Astrocyte of the hippocampus (primary cell): ENCODE measurements around the gene CACNA2D3.
A peak's percentile ranks its signal among the peaks of the same experiment; 100 is the strongest.

Source experiments
- DNase-seq: peaks from one replicate; pipeline ENCODE4 v3.0.0; 2011; ENCODE audit warnings: low read depth, low spot score

Gene CACNA2D3

GRCh38 chr3:54736459-54736858 is 614.1 kb downstream of the CACNA2D3 start:
- DNase-seq = no peak

GRCh38 chr3:54743755-54744154 is 621.4 kb downstream of the CACNA2D3 start:
- no peak for DNase-seq

GRCh38 chr3:54744291-54744690 is 621.9 kb downstream of the CACNA2D3 start:
- DNase-seq = no peak

- DNase-seq = no peak
Observed at GRCh38 chr3:54745843-54746242, 623.5 kb downstream of the CACNA2D3 start.

GRCh38 chr3:54746722-54747121 is 624.4 kb downstream of the CACNA2D3 start:
- DNase-seq = peak; percentile 24

DNA sequence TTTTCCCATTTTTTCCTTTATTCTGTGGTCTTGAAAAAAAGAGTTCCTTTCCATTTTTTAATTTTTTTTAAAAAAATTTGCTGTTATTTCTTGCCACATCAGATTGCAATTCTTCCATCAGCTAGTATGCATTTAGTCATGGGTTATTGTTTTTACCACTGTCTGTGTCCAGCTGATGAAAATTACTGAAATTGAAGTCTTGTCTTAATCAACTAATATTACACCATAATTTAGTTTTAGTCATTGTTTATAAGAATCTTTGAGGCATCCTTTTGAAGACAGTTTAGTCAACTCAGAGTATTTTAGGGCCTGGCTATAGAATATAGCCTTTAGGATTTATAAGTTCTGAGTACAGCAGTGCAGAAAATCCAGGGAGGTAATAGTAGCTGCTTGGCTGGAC is 633.4 kb downstream of the CACNA2D3 start:
- no peak for DNase-seq

DNA sequence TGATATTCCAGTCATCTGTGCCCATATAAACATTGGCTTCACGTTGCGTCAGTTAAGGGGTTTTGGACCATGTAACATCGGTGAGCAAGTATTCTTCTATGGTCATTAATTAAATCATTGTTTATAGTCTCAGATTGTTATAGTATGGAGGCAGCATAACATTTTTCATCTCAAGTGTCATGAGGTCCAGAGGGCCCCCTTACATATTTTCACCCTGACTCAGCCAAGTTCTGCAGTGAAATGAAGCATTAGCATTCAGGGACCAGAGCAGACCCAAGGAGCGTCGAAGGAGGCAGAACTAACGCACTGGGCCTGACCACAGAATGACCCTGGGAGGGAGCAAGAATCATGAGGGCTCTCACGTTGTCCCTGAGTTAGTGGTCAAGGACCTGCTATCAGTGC is 634.0 kb downstream of the CACNA2D3 start:
- peak; percentile 89 for DNase-seq

GRCh38 chr3:54758461-54758860 is 636.1 kb downstream of the CACNA2D3 start:
- no peak for DNase-seq

GRCh38 chr3:54759166-54759565 is 636.8 kb downstream of the CACNA2D3 start:
- DNase-seq = no peak

GRCh38 chr3:54760201-54760600 is 637.8 kb downstream of the CACNA2D3 start:
- no peak for DNase-seq

- DNase-seq = no peak
Observed at GRCh38 chr3:54761637-54762036, 639.3 kb downstream of the CACNA2D3 start.

DNA sequence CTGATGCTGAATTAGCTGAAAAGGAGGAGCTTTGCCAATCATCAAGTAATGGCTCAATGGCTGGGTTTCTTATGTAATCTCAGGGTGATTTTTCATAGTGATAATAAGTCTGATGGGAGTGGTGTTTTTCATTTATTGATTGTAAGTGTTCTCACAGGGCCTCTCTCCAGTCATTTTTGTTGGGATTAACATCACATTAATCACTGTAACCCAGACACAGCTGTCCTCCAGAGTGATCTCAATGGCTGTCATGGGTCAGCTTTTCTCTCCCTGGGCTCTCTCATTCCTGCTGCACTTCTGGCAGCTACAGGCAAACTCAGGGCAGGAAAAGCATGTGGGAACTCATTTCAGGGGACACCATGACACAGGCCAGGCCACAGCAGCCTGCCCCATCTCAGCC is 642.6 kb downstream of the CACNA2D3 start:
- DNase-seq = no peak

DNA sequence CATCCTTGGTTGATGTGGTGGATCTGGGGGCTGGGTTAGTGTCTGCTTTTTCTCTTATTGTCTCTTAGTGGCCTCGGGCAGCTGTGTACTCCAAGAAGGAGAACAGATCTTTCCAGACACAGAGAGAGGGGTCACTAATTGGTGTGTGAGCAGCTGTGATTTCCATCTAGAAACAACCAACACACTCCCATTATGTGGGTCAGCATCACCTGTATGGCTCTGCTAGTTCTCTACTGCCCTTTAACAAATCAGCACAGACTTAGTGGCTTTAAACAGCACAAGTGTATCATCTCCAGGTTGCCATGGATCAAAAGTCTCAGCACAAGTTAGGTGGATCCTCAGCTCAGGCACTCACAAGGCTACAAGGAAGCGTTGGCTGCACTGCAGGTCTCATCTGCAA is 648.7 kb downstream of the CACNA2D3 start:
- no peak for DNase-seq

GRCh38 chr3:54772051-54772450 is 649.7 kb downstream of the CACNA2D3 start:
- DNase-seq = peak; percentile 35

GRCh38 chr3:54772746-54773145 is 650.4 kb downstream of the CACNA2D3 start:
- DNase-seq = peak; percentile 78

- no peak for DNase-seq
Observed at GRCh38 chr3:54773271-54773670, 650.9 kb downstream of the CACNA2D3 start.

GRCh38 chr3:54776601-54777000 is 654.2 kb downstream of the CACNA2D3 start:
- DNase-seq = no peak

DNA sequence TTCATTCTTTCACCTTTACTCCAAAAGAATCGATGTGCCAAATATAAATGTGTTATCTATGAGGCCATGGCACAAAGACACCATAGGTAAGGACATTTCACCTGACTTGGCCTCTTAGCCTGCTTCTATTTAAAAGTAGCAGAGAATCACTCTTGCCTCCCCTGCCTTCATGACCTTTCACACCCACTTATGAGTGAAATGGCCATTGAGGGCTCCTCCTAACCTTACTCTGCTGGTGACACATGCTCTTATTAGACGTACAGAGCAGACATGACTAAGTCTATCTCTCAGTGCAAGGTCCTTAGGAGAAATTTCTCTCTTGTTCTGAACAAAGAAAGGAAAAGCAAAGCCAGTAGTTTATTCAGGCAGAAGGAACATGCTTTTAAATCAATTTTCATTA is 654.8 kb downstream of the CACNA2D3 start:
- no peak for DNase-seq

GRCh38 chr3:54780336-54780735 is 658.0 kb downstream of the CACNA2D3 start:
- DNase-seq = no peak

DNA sequence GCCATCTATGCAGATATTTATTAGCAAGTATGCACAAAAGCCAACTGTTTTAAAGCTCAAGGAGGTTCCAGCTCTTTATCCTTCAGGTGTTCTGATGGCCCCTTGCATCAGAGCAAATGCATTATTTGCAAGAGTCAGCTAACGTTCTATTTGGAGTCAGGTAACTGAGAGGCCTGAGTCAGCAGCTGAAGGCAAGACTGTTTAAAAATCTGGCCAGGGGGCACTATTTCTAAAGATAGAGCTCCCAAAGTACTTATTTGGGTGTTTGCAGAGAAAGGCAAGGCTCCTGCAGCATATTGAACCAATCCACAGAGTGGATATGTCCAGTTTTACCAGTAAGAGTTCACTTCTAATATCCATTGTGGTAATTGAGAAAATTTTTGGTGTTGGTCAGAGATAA is 659.4 kb downstream of the CACNA2D3 start:
- no peak for DNase-seq

- DNase-seq = peak; percentile 57
Observed at GRCh38 chr3:54783611-54784010, 661.3 kb downstream of the CACNA2D3 start.

DNA sequence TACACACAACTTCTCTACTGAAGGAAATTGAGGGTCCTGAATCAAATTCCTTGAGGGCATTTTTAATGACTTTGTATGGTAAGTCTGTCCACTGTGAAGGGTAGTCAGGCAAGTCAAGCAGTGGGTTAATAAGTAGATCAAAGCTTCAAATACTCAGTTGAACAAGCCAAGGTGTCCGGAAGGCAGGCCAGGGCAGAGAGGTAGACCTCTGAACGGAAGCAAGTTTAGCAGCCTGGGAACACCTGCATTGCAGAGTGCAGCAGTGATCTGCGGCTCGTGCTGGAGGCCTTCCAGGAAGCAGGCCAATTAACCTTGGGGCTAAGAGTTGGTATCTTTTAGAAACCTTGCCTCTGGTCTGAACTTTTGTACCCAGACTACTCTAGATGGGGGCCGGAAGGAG is 661.7 kb downstream of the CACNA2D3 start:
- peak; percentile 40 for DNase-seq

DNA sequence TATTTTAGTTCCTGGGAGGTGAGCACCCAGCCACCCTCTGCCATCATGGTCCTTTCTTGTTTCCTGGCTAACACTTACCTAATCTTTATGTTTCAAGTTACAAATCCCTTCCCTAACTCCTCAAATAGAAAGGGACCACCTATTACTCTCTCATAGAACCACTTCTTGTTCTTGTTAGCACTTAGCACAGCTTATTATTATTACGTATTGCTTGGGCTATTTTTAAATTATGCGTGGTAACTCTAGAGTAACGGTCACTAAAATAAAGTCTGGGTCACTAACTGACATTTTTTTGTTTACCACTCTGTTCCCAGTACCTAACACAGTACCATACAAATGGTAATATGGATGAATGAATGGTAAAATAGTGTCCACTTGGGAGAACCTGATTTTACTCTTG is 663.6 kb downstream of the CACNA2D3 start:
- no peak for DNase-seq

DNA sequence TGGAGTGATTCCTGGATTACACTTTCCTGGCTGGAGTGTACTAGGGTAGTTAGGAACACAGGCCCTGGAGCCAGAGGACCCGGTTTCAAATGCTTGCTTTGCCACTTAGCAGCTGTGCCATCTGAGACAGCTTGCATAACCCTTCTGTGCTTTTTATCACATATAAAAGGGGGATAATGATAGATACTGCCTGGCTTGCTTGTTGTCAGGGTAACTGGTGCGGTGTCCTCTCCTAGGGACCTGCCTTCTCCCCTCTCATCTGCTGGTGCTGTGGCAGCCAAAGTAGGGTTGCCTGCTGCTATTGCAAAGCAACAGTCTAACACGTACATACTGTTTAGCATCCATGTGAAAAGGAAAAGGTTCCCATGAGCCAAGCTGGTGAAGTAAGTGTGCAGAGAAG is 667.7 kb downstream of the CACNA2D3 start:
- no peak for DNase-seq
